GM10248 (cell line): ENCODE measurements around the gene PAX7.

Experiments used
- CTCF ChIA-PET: fragments of 300-600 bp; sonication (Branson Sonifier 250); formaldehyde crosslinking; extraction: SDS; loops from one replicate; lab custom pipeline; 2021; ENCODE audit warnings: antibody characterized with exemption; lab: Yijun Ruan, JAX
- POLR2A ChIA-PET: fragments of 350-650 bp; sonication (Branson Sonifier 250); formaldehyde crosslinking; extraction: SDS; loops from one replicate; lab custom pipeline; 2020; ENCODE audit warnings: antibody characterized with exemption; lab: Yijun Ruan, JAX
- DNase-seq: peaks from one replicate; pipeline ENCODE4 v3.0.0; 2012; ENCODE audit errors: extremely low spot score
- CTCF ChIP-seq: IDR thresholded peaks from 2 replicates; pipeline ENCODE4 v1.5.1; 2012; ENCODE audit warnings: mild to moderate bottlenecking, low read depth; ENCODE audit errors: extremely low read depth, missing control alignments, control extremely low read depth

The PAX7 gene

GRCh38 chr1:18707696-18708257, 77.1 kb downstream of the PAX7 start:
- ChIA-PET CTCF (no interaction called here), POLR2A (no interaction called here)
- no peak for TF ChIP-seq CTCF
- no peak for DNase-seq

GRCh38 chr1:18710002-18710401, 79.4 kb downstream of the PAX7 start:
- DNase-seq: no peak
- ChIA-PET POLR2A (no interaction called here), CTCF (no interaction called here)
- no peak for TF ChIP-seq CTCF

GRCh38 chr1:18711003-18711402, 80.4 kb downstream of the PAX7 start:
- TF ChIP-seq CTCF: no peak
- ChIA-PET CTCF (no interaction called here), POLR2A (no interaction called here)
- no peak for DNase-seq

- ChIA-PET CTCF (no interaction called here), POLR2A (no interaction called here)
- no peak for DNase-seq
- no peak for TF ChIP-seq CTCF
Observed at GRCh38 chr1:18711536-18712251, 81.0 kb downstream of the PAX7 start.

- CTCF ChIA-PET: no interaction called here
- DNase-seq: no peak
- POLR2A ChIA-PET: no interaction called here
- no peak for TF ChIP-seq CTCF
Observed at GRCh38 chr1:18712252-18712600, 81.6 kb downstream of the PAX7 start.

- no peak for TF ChIP-seq CTCF
- CTCF ChIA-PET: no interaction called here
- POLR2A ChIA-PET: no interaction called here
- DNase-seq: no peak
Observed at GRCh38 chr1:18714404-18715175, 83.9 kb downstream of the PAX7 start.
